RWPE2 (cell line): ENCODE results near the gene SP4.

Source experiments
- ATAC-seq: fragments of 200-7000 bp; cut with Tn5 transposase; 3 replicates; pipeline ENCODE4 v1.9.1; 2021; ENCODE audit warnings: low read depth
- DNase-seq: peaks from one replicate; pipeline ENCODE4 v3.0.0-alpha.2; 2020; ENCODE audit warnings: low spot score
- H3K27ac ChIP-seq: fragments of 450-650 bp; 2 replicates; pipeline ENCODE4 v1.5.1; 2017; ENCODE audit warnings: mild to moderate bottlenecking; ENCODE audit not compliant: poor library complexity, severe bottlenecking
- H3K27me3 ChIP-seq: fragments of 250-450 bp; sonication (Bioruptor Pico); 2 replicates; pipeline ENCODE4 v1.5.1; 2021; ENCODE audit warnings: mild to moderate bottlenecking, moderate library complexity; ENCODE audit not compliant: insufficient read depth, poor library complexity, severe bottlenecking
- H3K36me3 ChIP-seq: fragments of 250-450 bp; sonication (Bioruptor Pico); 2 replicates; pipeline ENCODE4 v1.5.1; 2020; ENCODE audit warnings: low read depth, mild to moderate bottlenecking, moderate library complexity
- H3K4me1 ChIP-seq: fragments of 250-450 bp; sonication (Bioruptor Pico); 2 replicates; pipeline ENCODE4 v1.5.1; 2021; ENCODE audit warnings: mild to moderate bottlenecking, moderate library complexity; ENCODE audit not compliant: insufficient read depth, poor library complexity, severe bottlenecking
- H3K4me3 ChIP-seq: fragments of 250-450 bp; sonication (Bioruptor Pico); 2 replicates; pipeline ENCODE4 v1.5.1; 2021; ENCODE audit warnings: mild to moderate bottlenecking, moderate library complexity; ENCODE audit not compliant: severe bottlenecking
- H3K9me3 ChIP-seq: fragments of 250-450 bp; sonication (Bioruptor Pico); 2 replicates; pipeline ENCODE4 v1.5.1; 2021; ENCODE audit warnings: mild to moderate bottlenecking, moderate library complexity; ENCODE audit not compliant: severe bottlenecking
- TF ChIP-seq, protein P1 (sequence below): fragments of 450-650 bp; IDR thresholded peaks from one replicate; pipeline ENCODE4 v1.5.1; 2017; ENCODE audit warnings: mild to moderate bottlenecking, moderate library complexity; ENCODE audit not compliant: poor library complexity, severe bottlenecking

Gene SP4

DNA sequence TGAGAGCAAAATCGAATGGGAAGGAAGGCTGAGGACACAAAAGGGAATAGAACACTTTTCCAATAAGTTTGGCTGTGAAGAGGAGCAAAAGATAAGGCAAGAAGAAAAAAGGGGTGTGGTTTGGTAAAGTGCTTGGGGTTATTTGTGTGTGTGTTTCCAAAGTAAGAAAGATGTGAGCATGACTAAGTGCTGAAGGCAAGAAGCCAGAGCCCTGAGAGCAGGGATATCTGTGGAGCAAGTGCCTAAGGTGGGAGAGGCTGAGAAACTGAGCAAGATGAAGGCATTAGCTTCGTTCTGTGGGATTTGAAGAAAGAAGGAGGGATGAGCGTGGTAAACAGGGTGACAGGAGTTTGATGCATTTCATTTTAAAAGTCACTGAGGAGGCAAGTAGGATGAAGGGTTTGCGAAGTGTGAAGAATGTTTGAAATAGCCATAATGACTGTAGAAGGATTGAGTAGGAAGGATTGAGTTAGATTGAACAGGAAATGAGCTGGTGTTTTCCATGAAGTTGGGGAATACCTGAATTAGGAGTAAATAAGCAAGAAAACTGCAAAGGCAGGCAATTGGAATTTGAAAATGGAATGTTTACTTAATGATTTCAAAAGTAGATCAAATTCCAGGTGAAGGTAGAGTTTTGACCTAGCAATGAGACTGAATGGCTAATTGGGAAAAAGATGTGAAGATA lies 19.9 kb upstream of the SP4 start:
- ATAC-seq = no peak
- H3K36me3 ChIP-seq = no peaks in the 10 kb centered on the region
- H3K4me1 ChIP-seq = no peaks in the 10 kb centered on the region
- DNase-seq = no peak
- H3K4me3 ChIP-seq = no peak overlapping the region
- H3K27me3 ChIP-seq = no peaks in the 10 kb centered on the region
- H3K27ac ChIP-seq = no peak overlapping the region
- TF ChIP-seq, protein P1, sequence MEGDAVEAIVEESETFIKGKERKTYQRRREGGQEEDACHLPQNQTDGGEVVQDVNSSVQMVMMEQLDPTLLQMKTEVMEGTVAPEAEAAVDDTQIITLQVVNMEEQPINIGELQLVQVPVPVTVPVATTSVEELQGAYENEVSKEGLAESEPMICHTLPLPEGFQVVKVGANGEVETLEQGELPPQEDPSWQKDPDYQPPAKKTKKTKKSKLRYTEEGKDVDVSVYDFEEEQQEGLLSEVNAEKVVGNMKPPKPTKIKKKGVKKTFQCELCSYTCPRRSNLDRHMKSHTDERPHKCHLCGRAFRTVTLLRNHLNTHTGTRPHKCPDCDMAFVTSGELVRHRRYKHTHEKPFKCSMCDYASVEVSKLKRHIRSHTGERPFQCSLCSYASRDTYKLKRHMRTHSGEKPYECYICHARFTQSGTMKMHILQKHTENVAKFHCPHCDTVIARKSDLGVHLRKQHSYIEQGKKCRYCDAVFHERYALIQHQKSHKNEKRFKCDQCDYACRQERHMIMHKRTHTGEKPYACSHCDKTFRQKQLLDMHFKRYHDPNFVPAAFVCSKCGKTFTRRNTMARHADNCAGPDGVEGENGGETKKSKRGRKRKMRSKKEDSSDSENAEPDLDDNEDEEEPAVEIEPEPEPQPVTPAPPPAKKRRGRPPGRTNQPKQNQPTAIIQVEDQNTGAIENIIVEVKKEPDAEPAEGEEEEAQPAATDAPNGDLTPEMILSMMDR = no peak
- no peaks in the 10 kb centered on the region for H3K9me3 ChIP-seq

DNA sequence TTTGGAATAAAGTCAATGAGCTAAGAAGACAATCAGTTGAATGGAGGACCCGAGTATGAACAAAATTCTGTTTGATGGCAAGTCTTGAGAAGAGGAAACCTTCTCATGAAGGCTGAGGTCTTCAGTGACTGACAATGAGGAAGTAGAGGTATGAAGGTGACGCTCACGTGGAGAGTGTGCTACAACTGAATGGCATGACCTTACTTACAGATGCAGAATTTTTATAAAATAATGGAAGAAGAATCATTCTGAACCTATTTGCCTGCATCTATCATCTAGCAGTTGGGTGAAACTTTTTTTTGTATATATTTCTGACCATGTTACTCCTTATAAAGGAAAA lies 19.4 kb upstream of the SP4 start:
- no peak for DNase-seq
- Histone ChIP-seq H3K27ac (no peak overlapping the region), H3K4me1 (no peaks in the 10 kb centered on the region), H3K27me3 (no peaks in the 10 kb centered on the region), H3K4me3 (no peak overlapping the region), H3K9me3 (no peaks in the 10 kb centered on the region), H3K36me3 (no peaks in the 10 kb centered on the region)
- ATAC-seq = no peak
- TF ChIP-seq, protein P1 = no peak

DNA sequence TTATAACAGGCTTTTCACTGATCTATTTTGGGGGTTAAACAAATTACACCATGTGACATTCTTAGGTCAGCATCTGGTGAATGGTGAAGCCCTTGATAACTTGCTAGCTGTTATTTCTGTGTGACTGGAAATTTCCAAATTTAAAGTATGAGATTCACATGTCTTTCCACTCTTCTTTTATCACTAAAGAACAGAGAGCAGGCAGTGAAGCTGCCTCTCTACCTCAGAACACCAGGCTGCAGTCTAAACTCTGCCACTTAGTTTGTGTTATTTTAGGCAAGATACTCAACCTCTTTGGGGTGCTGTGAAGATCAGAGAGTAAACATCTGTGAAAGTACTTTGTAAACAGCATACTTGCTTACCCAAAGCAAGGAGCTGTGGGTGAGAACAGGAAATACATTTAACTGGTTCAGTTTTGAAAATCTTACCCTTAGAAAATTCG lies 15.5 kb upstream of the SP4 start:
- Histone ChIP-seq H3K27me3 (no peaks in the 10 kb centered on the region), H3K9me3 (no peaks in the 10 kb centered on the region), H3K4me3 (no peak overlapping the region), H3K27ac (no peak overlapping the region), H3K4me1 (no peaks in the 10 kb centered on the region), H3K36me3 (no peaks in the 10 kb centered on the region)
- ATAC-seq (no peak), DNase-seq (no peak)
- TF ChIP-seq, protein P1 = no peak

DNA sequence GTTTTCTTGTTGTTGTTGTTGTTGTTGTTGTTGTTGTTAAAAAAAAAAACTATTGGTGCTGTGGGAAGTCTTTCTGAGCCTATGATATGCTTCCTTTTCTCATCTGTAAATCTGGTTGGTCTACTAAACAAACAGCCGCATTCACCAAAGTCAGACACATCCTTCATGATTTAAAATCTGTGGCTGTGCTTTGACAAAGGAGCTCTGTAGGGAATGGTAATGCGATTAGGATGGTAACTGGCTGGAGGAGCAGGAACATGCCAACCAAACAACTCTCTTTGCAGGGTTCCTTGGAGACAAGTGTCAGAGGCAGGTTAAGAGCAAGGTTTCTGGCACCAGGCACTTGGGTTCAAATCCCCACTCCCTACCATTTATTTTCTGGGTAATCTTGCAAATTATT lies 14.9 kb upstream of the SP4 start:
- ATAC-seq = no peak
- no peak for DNase-seq
- no peaks in the 10 kb centered on the region for H3K36me3 ChIP-seq
- no peaks in the 10 kb centered on the region for H3K9me3 ChIP-seq
- H3K27me3 ChIP-seq = no peaks in the 10 kb centered on the region
- TF ChIP-seq, protein P1 = no peak
- no peak overlapping the region for H3K4me3 ChIP-seq
- H3K27ac ChIP-seq = no peak overlapping the region
- H3K4me1 ChIP-seq = no peaks in the 10 kb centered on the region

DNA sequence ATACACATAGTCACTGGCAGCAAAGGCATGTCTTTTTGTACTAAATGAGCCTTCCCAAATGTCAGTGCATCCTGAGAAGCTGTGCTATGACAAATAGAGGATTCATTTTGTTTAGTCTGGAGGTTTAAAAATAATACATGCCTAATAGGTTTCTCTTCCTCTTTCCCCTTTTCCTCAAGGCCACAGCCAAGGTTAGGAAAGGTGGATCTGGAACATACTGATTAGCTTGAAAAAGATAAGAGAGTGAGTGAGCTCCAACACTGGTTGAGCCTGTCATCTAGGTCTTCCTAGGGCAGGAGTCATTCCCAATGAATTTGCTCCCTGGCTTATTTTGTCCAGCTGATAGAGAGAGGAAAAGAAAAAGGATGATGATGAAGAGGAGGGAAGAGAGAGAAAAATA lies 14.4 kb upstream of the SP4 start:
- H3K4me1 ChIP-seq = no peaks in the 10 kb centered on the region
- no peak overlapping the region for H3K27ac ChIP-seq
- TF ChIP-seq, protein P1 = no peak
- DNase-seq = no peak
- H3K27me3 ChIP-seq = no peaks in the 10 kb centered on the region
- no peak overlapping the region for H3K4me3 ChIP-seq
- ATAC-seq = no peak
- H3K9me3 ChIP-seq = no peaks in the 10 kb centered on the region
- no peaks in the 10 kb centered on the region for H3K36me3 ChIP-seq
